HEK293T (cell line): Measurements from ENCODE around the gene CREM.

ENCODE experiments used
- BHLHE40 ChIP-seq: fragments of 450-650 bp; IDR thresholded peaks from 2 replicates; pipeline ENCODE4 v1.6.1; 2016; ENCODE audit warnings: mild to moderate bottlenecking, moderate library complexity, borderline replicate concordance
- FOXK2 ChIP-seq: fragments of 450-650 bp; IDR thresholded peaks from 2 replicates; pipeline ENCODE4 v1.6.1; 2016; ENCODE audit warnings: mild to moderate bottlenecking
- HDGF ChIP-seq: fragments of 450-650 bp; IDR thresholded peaks from 2 replicates; pipeline ENCODE4 v1.6.1; 2017; ENCODE audit warnings: antibody characterized with exemption, borderline replicate concordance
- L3MBTL2 ChIP-seq: fragments of 450-650 bp; conservative IDR thresholded peaks from 2 replicates; pipeline ENCODE4 v1.6.1; 2016; ENCODE audit warnings: mild to moderate bottlenecking
- LEF1 ChIP-seq: fragments of 450-650 bp; IDR thresholded peaks from 2 replicates; pipeline ENCODE4 v1.6.1; 2017; ENCODE audit warnings: mild to moderate bottlenecking, borderline replicate concordance
- SP1 ChIP-seq: fragments of 450-650 bp; IDR thresholded peaks from 2 replicates; pipeline ENCODE4 v1.6.1; 2017
- TARDBP ChIP-seq: fragments of 450-650 bp; IDR thresholded peaks from 2 replicates; pipeline ENCODE4 v1.6.1; 2016

DNA sequence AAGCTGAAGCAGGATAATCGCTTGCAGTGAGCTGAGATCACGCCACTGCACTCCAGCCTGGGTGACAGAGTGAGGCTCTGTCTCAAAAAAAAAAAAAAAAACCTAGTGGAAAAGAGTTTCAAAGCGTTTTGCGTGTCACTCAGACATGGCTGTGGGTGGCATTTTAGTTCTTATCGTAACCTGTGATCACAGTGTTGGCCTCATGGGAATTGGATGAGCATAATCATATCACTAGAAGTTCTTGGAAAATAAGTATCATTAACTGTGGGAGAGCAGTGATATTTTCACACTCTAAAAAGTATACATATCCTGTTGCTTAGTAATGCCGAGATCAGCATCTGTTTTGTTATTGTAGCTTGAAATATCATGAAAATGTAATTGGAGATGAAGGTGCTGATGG lies 92.6 kb downstream of the CREM start:
- TF ChIP-seq BHLHE40 (no peak), LEF1 (no peak), FOXK2 (no peak), TARDBP (no peak), L3MBTL2 (no peak), HDGF (no peak), SP1 (no peak)
